D721Med (cell line): ENCODE results near the gene ACTG1.

Experiments used
- DNase-seq: peaks from one replicate; pipeline ENCODE4 v3.0.0; 2011; ENCODE audit warnings: low spot score; ENCODE audit not compliant: insufficient read length
- FAIRE-seq: peaks from 2 replicates; lab custom pipeline; 2011; peaks lifted over from hg19 to GRCh38; lab: Jason Lieb, UNC
- CTCF ChIP-seq: IDR thresholded peaks from 2 replicates; pipeline ENCODE4 v1.5.1; 2012; ENCODE audit warnings: mild to moderate bottlenecking, control low read depth; ENCODE audit not compliant: insufficient read depth; ENCODE audit errors: missing control alignments

Gene ACTG1

GRCh38 chr17:81512562-81513371 is at the start of gene ACTG1:
Gene ACTG1, minus strand, starts transcription at chr17:81512799. Its CDS starts 445 bp downstream, at chr17:81512354.
- FAIRE-seq: no peak
- no peak for TF ChIP-seq CTCF

DNA sequence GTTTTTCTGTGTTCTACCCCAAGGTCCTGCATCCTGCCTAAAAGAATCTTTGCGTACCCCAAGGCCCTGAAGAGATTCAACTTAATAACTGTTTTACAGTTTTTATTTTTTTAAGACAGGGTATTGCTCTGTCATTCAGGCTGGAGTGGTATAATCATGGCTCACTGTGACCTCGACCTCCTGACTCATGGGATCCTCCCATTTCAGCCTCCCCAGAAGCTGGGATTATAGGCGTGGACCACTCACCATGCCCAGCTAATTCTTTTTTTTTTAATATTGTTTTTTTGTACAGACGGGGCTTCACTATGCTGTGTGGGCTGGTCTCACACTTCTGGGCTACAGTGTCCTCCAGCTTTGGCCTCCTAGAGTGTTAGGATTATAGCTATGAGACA is 48.9 kb upstream of the ACTG1 start:
- no peak for DNase-seq
- TF ChIP-seq CTCF: no peak
- no peak for FAIRE-seq

More at GRCh38 chr17:81512562-81513371, at the start of gene ACTG1:
- peak; percentile 94 for DNase-seq

- FAIRE-seq (no peak), DNase-seq (no peak)
- no peak for TF ChIP-seq CTCF
Observed at GRCh38 chr17:81558941-81559806, 46.6 kb upstream of the ACTG1 start.

GRCh38 chr17:81558115-81558468 is 45.5 kb upstream of the ACTG1 start:
- no peak for DNase-seq
- no peak for TF ChIP-seq CTCF
- no peak for FAIRE-seq

- no peak for FAIRE-seq
- DNase-seq: no peak
Observed at GRCh38 chr17:81557276-81558114, 44.9 kb upstream of the ACTG1 start.

More at GRCh38 chr17:81557276-81558114, 44.9 kb upstream of the ACTG1 start:
- TF ChIP-seq CTCF: no peak
